Stimulated activated naive B cell treated with anti-CD40 and anti-IgM and Interleukin-4, amounts not matched to agents 10 μg/mL and 1 μg/mL and 100 μg/mL, for 72 hours (primary cell): ENCODE results near the gene C16orf96.

Experiments used
- ATAC-seq, 2 donors: fragments of 150-1000 bp; cut with Tn5 transposase; replicated peaks; 2 replicates each; pipeline ENCODE4 v1.10.0; 2021; ENCODE audit warnings: moderate library complexity in 1 of 2
- DNase-seq: peaks from one replicate; pipeline ENCODE4 v3.0.0; 2021
- H3K27ac Mint-ChIP-seq: one replicate; pipeline ENCODE4 v1.8.0; 2022; ENCODE audit warnings: mild to moderate bottlenecking, mixed read lengths
- H3K27me3 Mint-ChIP-seq, 2 donors: one replicate each; pipeline ENCODE4 v1.8.0; 2022; ENCODE audit warnings: mixed read lengths in 2 of 2
- H3K36me3 Mint-ChIP-seq, 2 donors: one replicate each; pipeline ENCODE4 v1.8.0; 2022; ENCODE audit warnings: mixed read lengths in 2 of 2, mild to moderate bottlenecking in 1 of 2
- H3K4me1 Mint-ChIP-seq, 2 donors: one replicate each; pipeline ENCODE4 v1.8.0; 2022; ENCODE audit warnings: mixed read lengths in 2 of 2, mild to moderate bottlenecking in 1 of 2
- H3K4me3 Mint-ChIP-seq, 2 donors: one replicate each; pipeline ENCODE4 v1.8.0; 2022; ENCODE audit warnings: mild to moderate bottlenecking in 2 of 2, mixed read lengths in 2 of 2, moderate library complexity in 1 of 2
- H3K9me3 Mint-ChIP-seq, 2 donors: one replicate each; pipeline ENCODE4 v1.8.0; 2022; ENCODE audit warnings: mixed read lengths in 2 of 2, mild to moderate bottlenecking in 1 of 2

C16orf96 gene

GRCh38 chr16:4636196-4636595 is 80.1 kb downstream of the C16orf96 start:
- ATAC-seq: no peak
- Mint-ChIP-seq H3K27me3 (no peaks in the 10 kb centered on the region), H3K36me3 (peaks cover 22 to 39% of the 10 kb centered on the region in 2 donors), H3K4me1 (peaks cover 18 to 35% of the 10 kb centered on the region in 2 donors), H3K9me3 (no peaks in the 10 kb centered on the region), H3K27ac (peak overlapping the region; percentile 32), H3K4me3 (no peak overlapping the region)
- no peak for DNase-seq

GRCh38 chr16:4637501-4638166 is 81.5 kb downstream of the C16orf96 start:
- no peaks in the 10 kb centered on the region for H3K9me3 Mint-ChIP-seq

GRCh38 chr16:4639899-4640509 is 83.9 kb downstream of the C16orf96 start:
- Mint-ChIP-seq H3K27ac (no peak overlapping the region), H3K4me1 (peaks cover 18 to 42% of the 10 kb centered on the region in 2 donors), H3K4me3 (no peak overlapping the region), H3K9me3 (no peaks in the 10 kb centered on the region), H3K27me3 (no peaks in the 10 kb centered on the region), H3K36me3 (peaks cover 18 to 27% of the 10 kb centered on the region in 2 donors)
- ATAC-seq (no peak), DNase-seq (no peak)

More at GRCh38 chr16:4637501-4638166, 81.5 kb downstream of the C16orf96 start:
- Mint-ChIP-seq H3K4me1 (peaks cover 21 to 48% of the 10 kb centered on the region in 2 donors), H3K27ac (no peak overlapping the region), H3K4me3 (no peak overlapping the region), H3K27me3 (no peaks in the 10 kb centered on the region), H3K36me3 (peaks cover 20 to 35% of the 10 kb centered on the region in 2 donors)
- no peak for ATAC-seq
- no peak for DNase-seq

- Mint-ChIP-seq H3K4me1 (peaks cover 24 to 42% of the 10 kb centered on the region in 2 donors), H3K4me3 (no peak overlapping the region)
- no peak for DNase-seq
Observed at GRCh38 chr16:4640572-4641305, 84.6 kb downstream of the C16orf96 start.

GRCh38 chr16:4641306-4641687 is 85.2 kb downstream of the C16orf96 start:
- peaks cover 24 to 39% of the 10 kb centered on the region in 2 donors for H3K4me1 Mint-ChIP-seq
- H3K36me3 Mint-ChIP-seq: peaks cover 22 to 30% of the 10 kb centered on the region in 2 donors
- H3K4me3 Mint-ChIP-seq: no peak overlapping the region
- DNase-seq: no peak
- ATAC-seq: peak in 1 of 2 donors; percentile 31
- H3K27ac Mint-ChIP-seq: peak overlapping the region; percentile 85
- H3K9me3 Mint-ChIP-seq: no peaks in the 10 kb centered on the region
- H3K27me3 Mint-ChIP-seq: no peaks in the 10 kb centered on the region

More at GRCh38 chr16:4640572-4641305, 84.6 kb downstream of the C16orf96 start:
- Mint-ChIP-seq H3K27me3 (no peaks in the 10 kb centered on the region), H3K9me3 (no peaks in the 10 kb centered on the region), H3K27ac (peak overlapping the region; percentile 85), H3K36me3 (peaks cover 25 to 33% of the 10 kb centered on the region in 2 donors)
- peak; percentile 29 to 54 for ATAC-seq

GRCh38 chr16:4641895-4642294 is 85.8 kb downstream of the C16orf96 start:
- ATAC-seq (peak in 1 of 2 donors; percentile 61), DNase-seq (no peak)
- no peak overlapping the region for H3K4me3 Mint-ChIP-seq
- H3K4me1 Mint-ChIP-seq: peaks cover 24 to 38% of the 10 kb centered on the region in 2 donors
- H3K36me3 Mint-ChIP-seq: peaks cover 22 to 28% of the 10 kb centered on the region in 2 donors
- no peak overlapping the region for H3K27ac Mint-ChIP-seq
- no peaks in the 10 kb centered on the region for H3K27me3 Mint-ChIP-seq
- H3K9me3 Mint-ChIP-seq: no peaks in the 10 kb centered on the region

- H3K4me3 Mint-ChIP-seq: no peak overlapping the region
- peaks cover 39 to 42% of the 10 kb centered on the region in 2 donors for H3K36me3 Mint-ChIP-seq
- no peak for DNase-seq
- H3K27me3 Mint-ChIP-seq: no peaks in the 10 kb centered on the region
- peaks cover 30 to 35% of the 10 kb centered on the region in 2 donors for H3K4me1 Mint-ChIP-seq
- no peak for ATAC-seq
- H3K27ac Mint-ChIP-seq: no peak overlapping the region
- H3K9me3 Mint-ChIP-seq: no peaks in the 10 kb centered on the region
Observed at GRCh38 chr16:4646773-4647643, 90.9 kb downstream of the C16orf96 start.

GRCh38 chr16:4647644-4647980 is 91.5 kb downstream of the C16orf96 start:
- DNase-seq (no peak), ATAC-seq (no peak)
- Mint-ChIP-seq H3K4me3 (no peak overlapping the region), H3K4me1 (peaks cover 32 to 37% of the 10 kb centered on the region in 2 donors), H3K27me3 (no peaks in the 10 kb centered on the region), H3K27ac (no peak overlapping the region), H3K36me3 (peaks cover 39 to 45% of the 10 kb centered on the region in 2 donors), H3K9me3 (no peaks in the 10 kb centered on the region)

GRCh38 chr16:4648917-4649316 is 92.8 kb downstream of the C16orf96 start:
- Mint-ChIP-seq H3K4me3 (peak overlapping the region; percentile 45 to 48), H3K4me1 (peaks cover 34 to 44% of the 10 kb centered on the region in 2 donors), H3K36me3 (peaks cover 46 to 53% of the 10 kb centered on the region in 2 donors), H3K9me3 (no peaks in the 10 kb centered on the region), H3K27me3 (no peaks in the 10 kb centered on the region), H3K27ac (peak overlapping the region; percentile 89)
- DNase-seq (no peak), ATAC-seq (no peak)

GRCh38 chr16:4649744-4650442 is 93.8 kb downstream of the C16orf96 start:
- H3K9me3 Mint-ChIP-seq: no peaks in the 10 kb centered on the region
- no peak for DNase-seq

More at GRCh38 chr16:4649744-4650442, 93.8 kb downstream of the C16orf96 start:
- Mint-ChIP-seq H3K27me3 (no peaks in the 10 kb centered on the region), H3K27ac (peak overlapping the region; percentile 81), H3K4me3 (peak overlapping the region in 1 of 2 donors; percentile 53), H3K4me1 (peaks cover 34 to 44% of the 10 kb centered on the region in 2 donors), H3K36me3 (peaks cover 47 to 61% of the 10 kb centered on the region in 2 donors)
- ATAC-seq: no peak
